ENCODE measurements around the gene SAP130.

DNA sequence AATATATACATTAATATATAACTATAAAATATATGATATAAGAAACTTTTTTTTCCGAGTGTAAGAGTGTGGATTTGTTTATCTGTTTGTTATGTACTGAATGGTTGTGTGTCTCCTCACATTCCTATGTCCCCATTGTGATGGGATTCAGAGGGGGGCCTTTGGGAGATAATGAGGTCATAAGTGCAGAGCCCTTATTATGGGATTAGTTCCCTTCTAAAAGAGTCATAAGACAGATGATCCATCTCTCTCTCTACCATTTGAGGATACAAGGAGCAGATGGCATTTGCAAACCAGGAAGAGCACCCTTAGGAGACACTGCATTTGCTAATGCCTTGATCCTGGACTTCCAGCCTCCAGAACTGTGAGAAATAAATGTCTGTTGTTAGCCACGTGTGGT, 30.3 kb upstream of the SAP130 start:
- TF ChIP-seq RAD21 (IDR thresholded peaks at IDR 0.05; ENCODE audit: low read length) (no peak), USF2 (IDR thresholded peaks at IDR 0.05; ENCODE audit: low read depth, low read length) (no peak), CHD1 (IDR thresholded peaks at IDR 0.05; ENCODE audit: low read depth, low read length) (no peak), POLR2A (IDR thresholded peaks at IDR 0.05; ENCODE audit: low read depth, low read length) (no peak)
- TF ChIP-seq, protein P1, sequence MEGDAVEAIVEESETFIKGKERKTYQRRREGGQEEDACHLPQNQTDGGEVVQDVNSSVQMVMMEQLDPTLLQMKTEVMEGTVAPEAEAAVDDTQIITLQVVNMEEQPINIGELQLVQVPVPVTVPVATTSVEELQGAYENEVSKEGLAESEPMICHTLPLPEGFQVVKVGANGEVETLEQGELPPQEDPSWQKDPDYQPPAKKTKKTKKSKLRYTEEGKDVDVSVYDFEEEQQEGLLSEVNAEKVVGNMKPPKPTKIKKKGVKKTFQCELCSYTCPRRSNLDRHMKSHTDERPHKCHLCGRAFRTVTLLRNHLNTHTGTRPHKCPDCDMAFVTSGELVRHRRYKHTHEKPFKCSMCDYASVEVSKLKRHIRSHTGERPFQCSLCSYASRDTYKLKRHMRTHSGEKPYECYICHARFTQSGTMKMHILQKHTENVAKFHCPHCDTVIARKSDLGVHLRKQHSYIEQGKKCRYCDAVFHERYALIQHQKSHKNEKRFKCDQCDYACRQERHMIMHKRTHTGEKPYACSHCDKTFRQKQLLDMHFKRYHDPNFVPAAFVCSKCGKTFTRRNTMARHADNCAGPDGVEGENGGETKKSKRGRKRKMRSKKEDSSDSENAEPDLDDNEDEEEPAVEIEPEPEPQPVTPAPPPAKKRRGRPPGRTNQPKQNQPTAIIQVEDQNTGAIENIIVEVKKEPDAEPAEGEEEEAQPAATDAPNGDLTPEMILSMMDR (conservative IDR thresholded peaks at IDR 0.05; ENCODE audit: low read depth, low read length) = no peak
- TF ChIP-seq, protein P2, sequence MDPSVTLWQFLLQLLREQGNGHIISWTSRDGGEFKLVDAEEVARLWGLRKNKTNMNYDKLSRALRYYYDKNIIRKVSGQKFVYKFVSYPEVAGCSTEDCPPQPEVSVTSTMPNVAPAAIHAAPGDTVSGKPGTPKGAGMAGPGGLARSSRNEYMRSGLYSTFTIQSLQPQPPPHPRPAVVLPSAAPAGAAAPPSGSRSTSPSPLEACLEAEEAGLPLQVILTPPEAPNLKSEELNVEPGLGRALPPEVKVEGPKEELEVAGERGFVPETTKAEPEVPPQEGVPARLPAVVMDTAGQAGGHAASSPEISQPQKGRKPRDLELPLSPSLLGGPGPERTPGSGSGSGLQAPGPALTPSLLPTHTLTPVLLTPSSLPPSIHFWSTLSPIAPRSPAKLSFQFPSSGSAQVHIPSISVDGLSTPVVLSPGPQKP (IDR thresholded peaks at IDR 0.05; ENCODE audit: borderline replicate concordance, low read depth, low read length) = no peak

Data from IMR-90 (cell line).